ENCODE results near the gene SLC8A1.

GRCh38 chr2:40287195-40287594, 164.7 kb downstream of the SLC8A1 start:
- TF ChIP-seq CTCF (IDR thresholded peaks at IDR 0.05) (no peak), POLR2A (IDR thresholded peaks at IDR 0.05) (no peak)
